Osteoblast (primary cell): ENCODE results near the gene CAMTA1. TPM values are rescaled to one million over a fixed set of nuclear protein-coding genes. Genes with fewer than 3 reads are reported as not detected.

ENCODE experiments used
- DNase-seq: peaks from one replicate; pipeline ENCODE4 v3.0.0; 2011; ENCODE audit warnings: low spot score, mixed read lengths; ENCODE audit not compliant: insufficient read length; ENCODE audit errors: missing footprints
- H2AFZ ChIP-seq: 2 replicates; pipeline ENCODE4 v1.6.0; 2011; ENCODE audit warnings: mild to moderate bottlenecking, low read length
- H3K27ac ChIP-seq: 2 replicates; pipeline ENCODE4 v1.5.1; 2011; ENCODE audit warnings: mild to moderate bottlenecking, low read depth, low read length, moderate library complexity
- H3K27me3 ChIP-seq: 2 replicates; pipeline ENCODE4 v1.6.0; 2012; ENCODE audit warnings: mild to moderate bottlenecking, control low read depth, inconsistent platforms, low read length, moderate library complexity; ENCODE audit not compliant: insufficient read depth
- H3K36me3 ChIP-seq: 2 replicates; pipeline ENCODE4 v1.5.1; 2011; ENCODE audit warnings: mild to moderate bottlenecking, low read length, control low read depth, moderate library complexity; ENCODE audit not compliant: insufficient read depth
- H3K4me1 ChIP-seq: 2 replicates; pipeline ENCODE4 v1.5.1; 2011; ENCODE audit warnings: mild to moderate bottlenecking, low read length, control low read depth, moderate library complexity; ENCODE audit not compliant: insufficient read depth
- H3K4me2 ChIP-seq: 2 replicates; pipeline ENCODE4 v1.6.0; 2011; ENCODE audit warnings: mild to moderate bottlenecking, low read length; ENCODE audit not compliant: insufficient read depth
- H3K4me3 ChIP-seq: fragments of 200-600 bp; sonication (generic); 3 replicates; pipeline ENCODE4 v1.5.1; 2012; ENCODE audit warnings: mild to moderate bottlenecking, low read length, inconsistent platforms; ENCODE audit not compliant: insufficient read depth
- H3K79me2 ChIP-seq: 2 replicates; pipeline ENCODE4 v1.6.0; 2012; ENCODE audit warnings: mild to moderate bottlenecking, low read length, control low read depth, inconsistent platforms; ENCODE audit not compliant: insufficient read depth
- H3K9me3 ChIP-seq: 2 replicates; pipeline ENCODE4 v1.5.1; 2011; ENCODE audit warnings: low read depth, low read length, control low read depth
- H4K20me1 ChIP-seq: 2 replicates; pipeline ENCODE4 v1.6.0; 2012; ENCODE audit warnings: mild to moderate bottlenecking, low read length, control low read depth; ENCODE audit not compliant: insufficient read depth
- CTCF ChIP-seq: IDR thresholded peaks from 2 replicates; pipeline ENCODE4 v1.5.1; 2011; ENCODE audit warnings: mild to moderate bottlenecking, low read depth, low read length, moderate library complexity; ENCODE audit errors: extremely low read depth
- total RNA-seq: library from RNA; depleted of rRNA; stranded (reverse); fragments of >200 nt; gene quantifications from 2 replicates; pipeline ENCODE4 v1.2.3, GENCODE V29; 2012

The CAMTA1 gene
- total RNA-seq, 1 donor = 47.4 TPM

- Histone ChIP-seq H3K27ac (no peak overlapping the region), H3K36me3 (no peaks in the 10 kb centered on the region), H3K27me3 (peaks cover 4% of the 10 kb centered on the region), H3K4me1 (no peaks in the 10 kb centered on the region), H3K4me2 (no peak overlapping the region), H2AFZ (no peak overlapping the region), H3K9me3 (no peaks in the 10 kb centered on the region), H3K4me3 (no peak overlapping the region), H3K79me2 (no peaks in the 10 kb centered on the region), H4K20me1 (no peaks in the 10 kb centered on the region)
- TF ChIP-seq CTCF = no peak
- DNase-seq = peak; percentile 4
Measured at GRCh38 chr1:7192453-7192852, 407.2 kb downstream of the CAMTA1 start.

GRCh38 chr1:7196036-7196911, 411.0 kb downstream of the CAMTA1 start:
- Histone ChIP-seq H3K27ac (no peak overlapping the region), H3K36me3 (no peaks in the 10 kb centered on the region), H3K9me3 (no peaks in the 10 kb centered on the region), H3K4me3 (no peak overlapping the region), H3K27me3 (peaks cover 5% of the 10 kb centered on the region), H3K4me1 (no peaks in the 10 kb centered on the region), H3K79me2 (no peaks in the 10 kb centered on the region), H4K20me1 (no peaks in the 10 kb centered on the region), H2AFZ (no peak overlapping the region), H3K4me2 (no peak overlapping the region)
- peak; percentile 35 for DNase-seq
- no peak for TF ChIP-seq CTCF

- H3K4me2 ChIP-seq = no peak overlapping the region
- no peaks in the 10 kb centered on the region for H3K36me3 ChIP-seq
- no peaks in the 10 kb centered on the region for H3K79me2 ChIP-seq
- no peaks in the 10 kb centered on the region for H4K20me1 ChIP-seq
- no peak for TF ChIP-seq CTCF
- H3K9me3 ChIP-seq = no peaks in the 10 kb centered on the region
- no peak overlapping the region for H3K27ac ChIP-seq
- H3K4me3 ChIP-seq = no peak overlapping the region
- peaks cover 8% of the 10 kb centered on the region for H3K27me3 ChIP-seq
- peak; percentile 46 for DNase-seq
- H2AFZ ChIP-seq = no peak overlapping the region
- H3K4me1 ChIP-seq = no peaks in the 10 kb centered on the region
Measured at GRCh38 chr1:7198664-7199063, 413.4 kb downstream of the CAMTA1 start.

- no peak overlapping the region for H3K4me2 ChIP-seq
- no peaks in the 10 kb centered on the region for H3K79me2 ChIP-seq
- no peak overlapping the region for H3K27ac ChIP-seq
- no peaks in the 10 kb centered on the region for H3K36me3 ChIP-seq
- H3K27me3 ChIP-seq = peaks cover 8% of the 10 kb centered on the region
- no peak for TF ChIP-seq CTCF
- H3K9me3 ChIP-seq = no peaks in the 10 kb centered on the region
- H3K4me3 ChIP-seq = no peak overlapping the region
- H4K20me1 ChIP-seq = no peaks in the 10 kb centered on the region
- no peak for DNase-seq
- H2AFZ ChIP-seq = no peak overlapping the region
- H3K4me1 ChIP-seq = no peaks in the 10 kb centered on the region
Measured at GRCh38 chr1:7199077-7199779, 414.0 kb downstream of the CAMTA1 start.
